ENCODE measurements around the gene EVC2.

EVC2 gene

DNA sequence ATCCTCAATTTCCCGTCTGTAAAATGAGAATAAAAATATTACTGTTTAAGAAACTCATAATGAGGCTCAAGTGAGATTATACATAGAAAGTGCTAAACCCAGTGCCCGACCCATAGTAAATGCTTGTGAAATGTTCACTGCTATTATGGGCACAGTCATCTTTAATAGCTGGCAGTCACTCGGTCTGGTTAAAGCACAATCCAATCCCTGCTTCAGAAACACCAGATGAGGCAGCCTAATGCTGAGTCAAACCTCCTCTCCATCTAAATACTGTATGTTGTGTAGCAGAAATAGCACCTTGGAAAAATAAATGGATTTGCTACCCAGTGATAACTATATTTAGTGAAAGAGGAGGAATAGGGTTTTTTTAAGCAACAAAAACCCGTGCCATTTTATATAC is 14.5 kb downstream of the EVC2 start:
- H3K27ac Mint-ChIP-seq: no peak overlapping the region
- H3K36me3 Mint-ChIP-seq (ENCODE audit: low read depth): peaks cover 29% of the 10 kb centered on the region
- H3K4me1 Mint-ChIP-seq: no peaks in the 10 kb centered on the region
- no peaks in the 10 kb centered on the region for H3K9me3 Mint-ChIP-seq
- no peaks in the 10 kb centered on the region for H3K27me3 Mint-ChIP-seq (ENCODE audit: low read depth)
- no peak overlapping the region for H3K4me3 Mint-ChIP-seq
- TF ChIP-seq, protein P1, sequence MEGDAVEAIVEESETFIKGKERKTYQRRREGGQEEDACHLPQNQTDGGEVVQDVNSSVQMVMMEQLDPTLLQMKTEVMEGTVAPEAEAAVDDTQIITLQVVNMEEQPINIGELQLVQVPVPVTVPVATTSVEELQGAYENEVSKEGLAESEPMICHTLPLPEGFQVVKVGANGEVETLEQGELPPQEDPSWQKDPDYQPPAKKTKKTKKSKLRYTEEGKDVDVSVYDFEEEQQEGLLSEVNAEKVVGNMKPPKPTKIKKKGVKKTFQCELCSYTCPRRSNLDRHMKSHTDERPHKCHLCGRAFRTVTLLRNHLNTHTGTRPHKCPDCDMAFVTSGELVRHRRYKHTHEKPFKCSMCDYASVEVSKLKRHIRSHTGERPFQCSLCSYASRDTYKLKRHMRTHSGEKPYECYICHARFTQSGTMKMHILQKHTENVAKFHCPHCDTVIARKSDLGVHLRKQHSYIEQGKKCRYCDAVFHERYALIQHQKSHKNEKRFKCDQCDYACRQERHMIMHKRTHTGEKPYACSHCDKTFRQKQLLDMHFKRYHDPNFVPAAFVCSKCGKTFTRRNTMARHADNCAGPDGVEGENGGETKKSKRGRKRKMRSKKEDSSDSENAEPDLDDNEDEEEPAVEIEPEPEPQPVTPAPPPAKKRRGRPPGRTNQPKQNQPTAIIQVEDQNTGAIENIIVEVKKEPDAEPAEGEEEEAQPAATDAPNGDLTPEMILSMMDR (IDR thresholded peaks at IDR 0.05; ENCODE audit: unreplicated experiment in 3 of 3): no peak

- Mint-ChIP-seq H3K4me3 (no peak overlapping the region), H3K36me3 (ENCODE audit: low read depth) (peaks cover 40% of the 10 kb centered on the region), H3K27me3 (ENCODE audit: low read depth) (no peaks in the 10 kb centered on the region), H3K27ac (no peak overlapping the region), H3K9me3 (no peaks in the 10 kb centered on the region), H3K4me1 (no peaks in the 10 kb centered on the region)
- TF ChIP-seq, protein P1 (IDR thresholded peaks at IDR 0.05; ENCODE audit: unreplicated experiment in 3 of 3): no peak
Observed at GRCh38 chr4:5691491-5692132, 16.7 kb downstream of the EVC2 start.

GRCh38 chr4:5689065-5689464 is 19.3 kb downstream of the EVC2 start:
- Mint-ChIP-seq H3K4me1 (no peaks in the 10 kb centered on the region), H3K27ac (no peak overlapping the region), H3K36me3 (ENCODE audit: low read depth) (peaks cover 55% of the 10 kb centered on the region), H3K27me3 (ENCODE audit: low read depth) (no peaks in the 10 kb centered on the region), H3K4me3 (no peak overlapping the region), H3K9me3 (peaks cover 2% of the 10 kb centered on the region)
- TF ChIP-seq, protein P1 (IDR thresholded peaks at IDR 0.05; ENCODE audit: unreplicated experiment in 3 of 3): no peak

DNA sequence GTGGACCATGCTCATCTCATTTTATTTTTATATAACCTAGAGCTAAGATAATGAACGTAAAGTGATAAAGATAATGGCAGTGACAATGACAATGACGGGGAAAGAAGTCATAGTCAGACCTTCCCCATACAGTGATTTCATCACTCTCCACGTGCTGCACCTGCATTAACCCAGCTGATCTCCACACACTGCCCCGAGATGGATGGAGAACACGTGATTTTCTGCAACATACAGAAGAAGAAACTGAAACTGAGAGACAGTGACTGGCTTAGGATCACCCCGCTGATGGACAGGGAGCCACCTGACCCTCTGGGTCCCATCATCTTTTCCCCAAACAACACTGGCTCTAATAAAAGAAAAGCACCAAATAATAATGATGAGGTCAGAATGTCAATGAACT is 22.0 kb downstream of the EVC2 start:
- H3K9me3 Mint-ChIP-seq: peaks cover 2% of the 10 kb centered on the region
- H3K4me1 Mint-ChIP-seq: peaks cover 4% of the 10 kb centered on the region
- H3K4me3 Mint-ChIP-seq: no peak overlapping the region
- TF ChIP-seq, protein P1 (IDR thresholded peaks at IDR 0.05; ENCODE audit: unreplicated experiment in 3 of 3): no peak
- peaks cover 61% of the 10 kb centered on the region for H3K36me3 Mint-ChIP-seq (ENCODE audit: low read depth)
- no peak overlapping the region for H3K27ac Mint-ChIP-seq
- H3K27me3 Mint-ChIP-seq (ENCODE audit: low read depth): no peaks in the 10 kb centered on the region

DNA sequence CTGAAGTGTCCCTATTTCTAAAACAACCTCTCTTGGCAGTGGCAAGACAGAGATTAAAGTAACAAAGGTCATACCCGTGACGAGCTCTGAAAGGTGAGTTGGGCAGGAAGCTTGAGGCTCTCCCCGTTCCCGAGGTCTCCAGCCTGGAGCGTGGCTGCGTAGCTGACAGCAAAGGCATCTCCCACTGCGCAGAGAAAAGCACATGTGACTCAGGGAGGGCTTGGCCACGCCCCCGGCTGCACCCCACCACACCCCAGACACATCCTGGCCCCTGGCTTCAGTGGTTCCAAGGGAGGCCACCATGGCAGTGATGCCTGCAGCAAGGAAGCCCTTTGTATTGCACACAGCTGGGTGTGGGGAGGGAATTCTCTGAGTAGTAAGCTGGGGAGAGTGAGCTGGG is 23.1 kb downstream of the EVC2 start:
- Mint-ChIP-seq H3K27me3 (ENCODE audit: low read depth) (no peaks in the 10 kb centered on the region), H3K4me1 (peaks cover 4% of the 10 kb centered on the region), H3K4me3 (no peak overlapping the region), H3K36me3 (ENCODE audit: low read depth) (peaks cover 66% of the 10 kb centered on the region), H3K27ac (no peak overlapping the region), H3K9me3 (peaks cover 2% of the 10 kb centered on the region)
- TF ChIP-seq, protein P1 (IDR thresholded peaks at IDR 0.05; ENCODE audit: unreplicated experiment in 3 of 3): no peak

DNA sequence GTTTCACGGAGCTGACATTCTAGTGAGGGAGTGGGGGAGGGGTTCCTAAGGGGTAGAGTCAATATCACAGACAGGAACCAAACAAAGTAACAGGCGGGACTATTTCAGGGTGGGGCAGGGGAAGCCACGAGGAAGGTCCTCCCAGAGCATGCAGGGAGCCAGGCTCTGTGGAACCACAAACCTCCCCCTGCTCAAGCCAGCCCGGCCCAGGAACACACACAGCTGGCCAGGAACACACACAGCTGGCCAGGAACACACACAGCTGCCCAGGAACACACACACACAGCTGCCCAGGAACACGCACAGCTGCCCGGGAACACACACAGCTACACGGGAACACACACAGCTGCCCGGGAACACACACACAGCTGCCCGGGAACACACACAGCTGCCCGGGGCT is 24.8 kb downstream of the EVC2 start:
- peaks cover 2% of the 10 kb centered on the region for H3K9me3 Mint-ChIP-seq
- peaks cover 4% of the 10 kb centered on the region for H3K4me1 Mint-ChIP-seq
- no peaks in the 10 kb centered on the region for H3K27me3 Mint-ChIP-seq (ENCODE audit: low read depth)
- H3K36me3 Mint-ChIP-seq (ENCODE audit: low read depth): peaks cover 56% of the 10 kb centered on the region
- no peak overlapping the region for H3K27ac Mint-ChIP-seq
- TF ChIP-seq, protein P1 (IDR thresholded peaks at IDR 0.05; ENCODE audit: unreplicated experiment in 3 of 3): no peak
- H3K4me3 Mint-ChIP-seq: no peak overlapping the region

Data from nephron (organoid).